Measurements from ENCODE around the gene COL4A1. TPM values are rescaled to one million over a fixed set of nuclear protein-coding genes. Genes with fewer than 3 reads are reported as not detected.

Gene COL4A1
- total RNA-seq, 1 donor from 2014 or later = 2,489 TPM

DNA sequence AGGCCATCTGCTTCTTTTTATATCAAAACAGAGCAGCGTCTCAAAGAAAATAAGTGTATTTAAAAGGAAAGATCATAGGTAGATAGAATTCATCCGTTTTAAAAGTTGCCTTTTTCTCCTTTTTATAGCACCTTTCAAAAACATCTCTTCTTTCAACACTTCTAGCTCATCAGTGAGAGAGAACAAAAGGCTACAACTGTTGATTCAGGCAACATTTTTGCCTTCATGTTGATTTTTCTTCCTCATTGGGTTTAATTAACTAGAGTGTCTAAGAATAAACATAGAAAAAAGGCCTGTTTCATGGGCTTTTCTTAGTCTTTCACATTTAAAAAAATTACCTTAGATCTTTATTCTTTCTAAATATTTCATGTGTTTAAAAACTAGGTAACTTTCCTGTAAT, 13.7 kb upstream of the COL4A1 start:
- H2AFZ ChIP-seq (ENCODE audit: low read depth, low read length) = no peak overlapping the region
- FAIRE-seq (no peak), DNase-seq (ENCODE audit: low read depth) (no peak)
- Mint-ChIP-seq H3K36me3 (ENCODE audit: low read depth, unreplicated experiment) (peaks cover 50% of the 10 kb centered on the region), H3K4me1 (ENCODE audit: low read depth, unreplicated experiment) (peaks cover 75% of the 10 kb centered on the region), H3K27ac (ENCODE audit: unreplicated experiment) (peak overlapping the region; percentile 96), H3K9me3 (ENCODE audit: unreplicated experiment) (no peaks in the 10 kb centered on the region), H3K27me3 (ENCODE audit: low read depth, unreplicated experiment) (no peaks in the 10 kb centered on the region), H3K4me3 (ENCODE audit: unreplicated experiment) (no peak overlapping the region)
- H3K4me1 ChIP-seq (ENCODE audit: insufficient read depth, low read length) = peaks cover 74% of the 10 kb centered on the region
- H3K36me3 ChIP-seq (ENCODE audit: insufficient read depth, low read length) = peaks cover 33% of the 10 kb centered on the region
- H3K79me2 ChIP-seq (ENCODE audit: insufficient read depth, low read length) = peaks cover 89% of the 10 kb centered on the region
- H3K27ac ChIP-seq (ENCODE audit: low read depth, low read length) = peak overlapping the region; percentile 95
- peak overlapping the region; percentile 70 for H3K9ac ChIP-seq (ENCODE audit: low read length)
- H3K9me3 ChIP-seq (ENCODE audit: insufficient read depth, low read depth, low read length) = no peaks in the 10 kb centered on the region
- TF ChIP-seq EZH2 (IDR thresholded peaks at IDR 0.05; ENCODE audit: insufficient read depth, low read length) = no peak
- TF ChIP-seq, protein P1, sequence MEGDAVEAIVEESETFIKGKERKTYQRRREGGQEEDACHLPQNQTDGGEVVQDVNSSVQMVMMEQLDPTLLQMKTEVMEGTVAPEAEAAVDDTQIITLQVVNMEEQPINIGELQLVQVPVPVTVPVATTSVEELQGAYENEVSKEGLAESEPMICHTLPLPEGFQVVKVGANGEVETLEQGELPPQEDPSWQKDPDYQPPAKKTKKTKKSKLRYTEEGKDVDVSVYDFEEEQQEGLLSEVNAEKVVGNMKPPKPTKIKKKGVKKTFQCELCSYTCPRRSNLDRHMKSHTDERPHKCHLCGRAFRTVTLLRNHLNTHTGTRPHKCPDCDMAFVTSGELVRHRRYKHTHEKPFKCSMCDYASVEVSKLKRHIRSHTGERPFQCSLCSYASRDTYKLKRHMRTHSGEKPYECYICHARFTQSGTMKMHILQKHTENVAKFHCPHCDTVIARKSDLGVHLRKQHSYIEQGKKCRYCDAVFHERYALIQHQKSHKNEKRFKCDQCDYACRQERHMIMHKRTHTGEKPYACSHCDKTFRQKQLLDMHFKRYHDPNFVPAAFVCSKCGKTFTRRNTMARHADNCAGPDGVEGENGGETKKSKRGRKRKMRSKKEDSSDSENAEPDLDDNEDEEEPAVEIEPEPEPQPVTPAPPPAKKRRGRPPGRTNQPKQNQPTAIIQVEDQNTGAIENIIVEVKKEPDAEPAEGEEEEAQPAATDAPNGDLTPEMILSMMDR (IDR thresholded peaks at IDR 0.05; ENCODE audit: insufficient read depth, low read depth, low read length) = no peak
- H3K27me3 ChIP-seq (ENCODE audit: insufficient read depth, low read length) = no peaks in the 10 kb centered on the region
- H3K4me3 ChIP-seq (ENCODE audit: insufficient read depth, low read depth, low read length) = no peak overlapping the region
- H3K4me2 ChIP-seq (ENCODE audit: low read length) = peak overlapping the region; percentile 76
- peaks cover 21% of the 10 kb centered on the region for H4K20me1 ChIP-seq (ENCODE audit: insufficient read depth, low read length)

DNA sequence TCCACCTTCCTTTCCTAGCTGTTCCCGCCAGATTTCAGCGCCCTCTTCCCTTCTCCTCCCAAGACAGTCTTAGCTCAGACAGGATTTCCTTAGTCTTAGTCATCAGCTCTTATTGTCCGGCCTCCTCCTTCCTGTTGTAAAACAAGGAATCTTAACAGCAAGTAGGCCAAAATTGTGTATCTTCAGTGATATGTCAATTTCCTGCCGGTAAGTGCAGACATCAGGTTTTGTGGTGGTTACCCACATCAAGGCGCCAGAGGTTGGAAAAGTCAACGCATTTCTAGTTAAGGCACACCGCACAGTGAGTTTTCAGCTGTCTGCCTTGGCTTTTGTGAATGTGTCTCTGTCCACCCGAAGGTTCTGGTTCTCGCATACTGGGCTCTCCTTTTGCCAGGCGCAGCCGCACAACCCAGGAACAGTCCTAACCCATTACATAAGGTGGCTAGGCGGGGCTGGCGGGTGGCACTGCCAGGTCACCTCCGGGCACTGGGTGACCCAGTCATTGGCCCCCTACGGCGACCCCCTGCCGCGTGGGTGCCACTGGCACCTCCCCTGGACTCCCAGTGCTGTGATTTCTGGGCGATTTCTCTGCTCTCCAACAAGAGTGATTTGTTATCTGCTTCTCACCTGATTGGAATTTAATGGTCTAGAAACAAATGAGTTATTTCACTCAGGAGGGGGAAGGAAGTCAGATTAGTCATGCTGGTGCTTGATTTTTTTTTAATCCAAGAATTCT, 13.0 kb upstream of the COL4A1 start:
- peaks cover 49% of the 10 kb centered on the region for H3K36me3 Mint-ChIP-seq (ENCODE audit: low read depth, unreplicated experiment)
- H3K9ac ChIP-seq (ENCODE audit: low read length) = peak overlapping the region; percentile 70
- FAIRE-seq (peak; percentile 95), DNase-seq (ENCODE audit: low read depth) (peak; percentile 95)
- H3K9me3 Mint-ChIP-seq (ENCODE audit: unreplicated experiment) = no peaks in the 10 kb centered on the region
- peaks cover 75% of the 10 kb centered on the region for H3K4me1 Mint-ChIP-seq (ENCODE audit: low read depth, unreplicated experiment)
- H3K4me3 Mint-ChIP-seq (ENCODE audit: unreplicated experiment) = peak overlapping the region; percentile 55
- peaks cover 27% of the 10 kb centered on the region for H3K36me3 ChIP-seq (ENCODE audit: insufficient read depth, low read length)
- peak overlapping the region; percentile 24 for H3K4me3 ChIP-seq (ENCODE audit: insufficient read depth, low read depth, low read length)
- no peak overlapping the region for H2AFZ ChIP-seq (ENCODE audit: low read depth, low read length)
- H3K27ac Mint-ChIP-seq (ENCODE audit: unreplicated experiment) = peak overlapping the region; percentile 96
- TF ChIP-seq EZH2 (IDR thresholded peaks at IDR 0.05; ENCODE audit: insufficient read depth, low read length) = no peak
- H3K4me2 ChIP-seq (ENCODE audit: low read length) = peak overlapping the region; percentile 76
- peaks cover 89% of the 10 kb centered on the region for H3K79me2 ChIP-seq (ENCODE audit: insufficient read depth, low read length)
- peaks cover 72% of the 10 kb centered on the region for H3K4me1 ChIP-seq (ENCODE audit: insufficient read depth, low read length)
- no peaks in the 10 kb centered on the region for H3K27me3 Mint-ChIP-seq (ENCODE audit: low read depth, unreplicated experiment)
- peak overlapping the region; percentile 95 for H3K27ac ChIP-seq (ENCODE audit: low read depth, low read length)
- no peaks in the 10 kb centered on the region for H3K9me3 ChIP-seq (ENCODE audit: insufficient read depth, low read depth, low read length)
- no peaks in the 10 kb centered on the region for H3K27me3 ChIP-seq (ENCODE audit: insufficient read depth, low read length)
- peaks cover 27% of the 10 kb centered on the region for H4K20me1 ChIP-seq (ENCODE audit: insufficient read depth, low read length)

DNA sequence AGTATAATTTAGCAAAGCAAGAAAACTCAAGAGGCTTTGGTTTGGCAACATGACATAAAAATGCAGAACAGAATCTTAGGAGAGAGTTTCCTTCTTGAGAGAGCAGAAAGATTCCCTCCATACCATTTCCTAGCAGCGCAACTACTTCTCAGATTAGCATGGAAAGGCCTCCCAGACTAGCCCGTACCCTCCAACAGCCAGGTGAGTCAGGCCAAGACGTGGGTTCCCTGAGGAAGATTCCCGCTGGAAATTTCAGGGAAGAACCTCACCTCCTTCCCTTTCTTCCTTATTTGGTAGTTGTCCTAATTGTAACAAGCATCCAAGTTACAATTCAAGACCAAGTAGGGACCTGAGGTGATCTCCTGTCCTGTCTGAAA, 12.4 kb upstream of the COL4A1 start:
- Histone ChIP-seq H3K27ac (ENCODE audit: low read depth, low read length) (peak overlapping the region; percentile 95), H3K36me3 (ENCODE audit: insufficient read depth, low read length) (peaks cover 24% of the 10 kb centered on the region), H3K79me2 (ENCODE audit: insufficient read depth, low read length) (peaks cover 89% of the 10 kb centered on the region)

More for the DNA sequence above, 12.4 kb upstream of the COL4A1 start:
- H3K4me3 ChIP-seq (ENCODE audit: insufficient read depth, low read depth, low read length) = peak overlapping the region; percentile 24
- H3K4me2 ChIP-seq (ENCODE audit: low read length) = peak overlapping the region; percentile 76
- H3K9me3 Mint-ChIP-seq (ENCODE audit: unreplicated experiment) = no peaks in the 10 kb centered on the region
- H3K4me1 ChIP-seq (ENCODE audit: insufficient read depth, low read length) = peaks cover 75% of the 10 kb centered on the region
- H3K4me3 Mint-ChIP-seq (ENCODE audit: unreplicated experiment) = peak overlapping the region; percentile 55
- TF ChIP-seq, protein P1 (IDR thresholded peaks at IDR 0.05; ENCODE audit: insufficient read depth, low read depth, low read length) = no peak
- no peak for DNase-seq (ENCODE audit: low read depth)
- H3K36me3 Mint-ChIP-seq (ENCODE audit: low read depth, unreplicated experiment) = peaks cover 47% of the 10 kb centered on the region
- no peaks in the 10 kb centered on the region for H3K9me3 ChIP-seq (ENCODE audit: insufficient read depth, low read depth, low read length)
- H3K27me3 Mint-ChIP-seq (ENCODE audit: low read depth, unreplicated experiment) = no peaks in the 10 kb centered on the region
- H4K20me1 ChIP-seq (ENCODE audit: insufficient read depth, low read length) = peaks cover 33% of the 10 kb centered on the region
- peak overlapping the region; percentile 96 for H3K27ac Mint-ChIP-seq (ENCODE audit: unreplicated experiment)
- H3K4me1 Mint-ChIP-seq (ENCODE audit: low read depth, unreplicated experiment) = peaks cover 72% of the 10 kb centered on the region
- H3K27me3 ChIP-seq (ENCODE audit: insufficient read depth, low read length) = no peaks in the 10 kb centered on the region
- H3K9ac ChIP-seq (ENCODE audit: low read length) = peak overlapping the region; percentile 70
- H2AFZ ChIP-seq (ENCODE audit: low read depth, low read length) = no peak overlapping the region
- no peak for FAIRE-seq
